LNCaP clone FGC (cell line): ENCODE results near the gene B3GAT1.

ENCODE experiments used
- DNase-seq: peaks from one replicate; pipeline ENCODE4 v3.0.0-alpha.2; 2011; ENCODE audit warnings: low read depth
- H3K4me3 ChIP-seq: 2 replicates; pipeline ENCODE4 v1.5.1; 2011; ENCODE audit warnings: mild to moderate bottlenecking, low read depth, low read length, control low read depth
- TF ChIP-seq, protein P1 (sequence below): IDR thresholded peaks from 2 replicates; pipeline ENCODE4 v1.5.1; 2012; ENCODE audit warnings: mild to moderate bottlenecking; ENCODE audit not compliant: control insufficient read depth, insufficient read depth; ENCODE audit errors: extremely low read depth

The B3GAT1 gene

GRCh38 chr11:134352111-134352510 lies 59.9 kb downstream of the B3GAT1 start:
- no peak overlapping the region for H3K4me3 ChIP-seq
- TF ChIP-seq, protein P1, sequence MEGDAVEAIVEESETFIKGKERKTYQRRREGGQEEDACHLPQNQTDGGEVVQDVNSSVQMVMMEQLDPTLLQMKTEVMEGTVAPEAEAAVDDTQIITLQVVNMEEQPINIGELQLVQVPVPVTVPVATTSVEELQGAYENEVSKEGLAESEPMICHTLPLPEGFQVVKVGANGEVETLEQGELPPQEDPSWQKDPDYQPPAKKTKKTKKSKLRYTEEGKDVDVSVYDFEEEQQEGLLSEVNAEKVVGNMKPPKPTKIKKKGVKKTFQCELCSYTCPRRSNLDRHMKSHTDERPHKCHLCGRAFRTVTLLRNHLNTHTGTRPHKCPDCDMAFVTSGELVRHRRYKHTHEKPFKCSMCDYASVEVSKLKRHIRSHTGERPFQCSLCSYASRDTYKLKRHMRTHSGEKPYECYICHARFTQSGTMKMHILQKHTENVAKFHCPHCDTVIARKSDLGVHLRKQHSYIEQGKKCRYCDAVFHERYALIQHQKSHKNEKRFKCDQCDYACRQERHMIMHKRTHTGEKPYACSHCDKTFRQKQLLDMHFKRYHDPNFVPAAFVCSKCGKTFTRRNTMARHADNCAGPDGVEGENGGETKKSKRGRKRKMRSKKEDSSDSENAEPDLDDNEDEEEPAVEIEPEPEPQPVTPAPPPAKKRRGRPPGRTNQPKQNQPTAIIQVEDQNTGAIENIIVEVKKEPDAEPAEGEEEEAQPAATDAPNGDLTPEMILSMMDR, result no peak
- no peak for DNase-seq

GRCh38 chr11:134350381-134350780 lies 61.7 kb downstream of the B3GAT1 start:
- DNase-seq, result no peak
- no peak overlapping the region for H3K4me3 ChIP-seq
- TF ChIP-seq, protein P1, result no peak

GRCh38 chr11:134349802-134350355 lies 62.2 kb downstream of the B3GAT1 start:
- TF ChIP-seq, protein P1, result no peak
- H3K4me3 ChIP-seq, result no peak overlapping the region
- no peak for DNase-seq

DNA sequence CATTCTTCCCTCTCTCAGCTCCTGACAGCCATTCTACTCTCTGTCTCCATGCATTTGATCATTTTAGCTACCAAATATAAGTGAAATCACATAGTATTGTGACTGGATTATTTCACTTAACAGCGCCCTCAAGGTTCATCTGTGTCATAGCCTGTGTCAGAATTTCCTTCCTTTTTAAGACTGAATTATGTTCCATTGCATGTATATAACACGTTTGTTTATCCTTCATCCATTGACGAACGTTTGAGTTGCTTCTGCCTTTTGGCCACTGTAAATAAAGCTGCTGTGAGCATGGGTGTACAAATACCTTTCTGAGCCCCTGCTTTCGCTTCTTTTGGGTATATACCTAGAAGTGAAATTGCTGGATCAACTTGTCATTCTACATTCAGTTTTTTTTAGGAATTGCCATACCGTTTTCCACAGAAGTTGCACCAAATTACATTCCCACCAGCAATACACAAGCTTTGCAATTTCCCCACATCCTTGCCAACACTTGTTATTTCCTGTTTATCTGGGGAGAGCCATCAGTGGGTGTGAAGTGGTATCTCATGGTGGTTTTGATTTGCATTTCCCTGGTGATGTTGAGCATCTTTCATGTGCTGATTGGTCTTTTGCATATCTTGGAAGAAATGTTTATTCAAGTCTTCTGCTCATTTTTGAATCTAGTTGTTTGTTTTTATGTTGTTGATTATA lies 62.8 kb downstream of the B3GAT1 start:
- DNase-seq, result no peak
- no peak overlapping the region for H3K4me3 ChIP-seq
- TF ChIP-seq, protein P1, result no peak

- no peak for DNase-seq
- H3K4me3 ChIP-seq, result no peak overlapping the region
- TF ChIP-seq, protein P1, result no peak
Measured at GRCh38 chr11:134347441-134347840, 64.6 kb downstream of the B3GAT1 start.

- no peak for DNase-seq
- TF ChIP-seq, protein P1, result no peak
- H3K4me3 ChIP-seq, result no peak overlapping the region
Measured at GRCh38 chr11:134346976-134347350, 65.1 kb downstream of the B3GAT1 start.
